HG03103 (cell line): ENCODE results near the gene BACH2.

Experiments used
- ATAC-seq: cut with Tn5 transposase; IDR thresholded peaks from one replicate; pipeline ENCODE4 v1.9.1; 2021; ENCODE audit warnings: low read depth; ENCODE audit not compliant: unreplicated experiment

BACH2 gene

GRCh38 chr6:90303039-90303438, 6.4 kb upstream of the BACH2 start:
- ATAC-seq, result no peak

- ATAC-seq, result no peak
These were observed 5.7 kb upstream of the BACH2 start for GRCh38 chr6:90302320-90302719.

GRCh38 chr6:90301816-90302215, 5.2 kb upstream of the BACH2 start:
- ATAC-seq, result no peak

- ATAC-seq, result no peak
These were observed 1.9 kb upstream of the BACH2 start for GRCh38 chr6:90298459-90299053.

- no peak for ATAC-seq
These were observed 1.3 kb upstream of the BACH2 start for GRCh38 chr6:90297867-90298381.

- ATAC-seq, result no peak
These were observed 648 bp upstream of the BACH2 start for GRCh38 chr6:90297115-90297866.

GRCh38 chr6:90295854-90296340, 746 bp downstream of the BACH2 start:
- no peak for ATAC-seq

GRCh38 chr6:90294989-90295853, 1.4 kb downstream of the BACH2 start:
- ATAC-seq, result no peak

GRCh38 chr6:90294614-90294988, 2.0 kb downstream of the BACH2 start:
- no peak for ATAC-seq

GRCh38 chr6:90294008-90294511, 2.6 kb downstream of the BACH2 start:
- ATAC-seq, result no peak

- ATAC-seq, result no peak
These were observed 3.2 kb downstream of the BACH2 start for GRCh38 chr6:90293319-90293953.

- no peak for ATAC-seq
These were observed 5.1 kb downstream of the BACH2 start for GRCh38 chr6:90291565-90291964.

GRCh38 chr6:90290811-90291420, 5.7 kb downstream of the BACH2 start:
- no peak for ATAC-seq

- no peak for ATAC-seq
These were observed 6.7 kb downstream of the BACH2 start for GRCh38 chr6:90289902-90290301.

GRCh38 chr6:90288404-90288803, 8.2 kb downstream of the BACH2 start:
- no peak for ATAC-seq

GRCh38 chr6:90286884-90287488, 9.7 kb downstream of the BACH2 start:
- no peak for ATAC-seq

GRCh38 chr6:90285611-90286381, 10.8 kb downstream of the BACH2 start:
- peak; percentile 64 for ATAC-seq

GRCh38 chr6:90285042-90285481, 11.6 kb downstream of the BACH2 start:
- ATAC-seq, result peak; percentile 24
